Mucosa of descending colon (tissue), 3 donors: ENCODE data around the gene CNTN2. TPM values are rescaled to one million over a fixed set of nuclear protein-coding genes. Genes with fewer than 3 reads are reported as not detected.
A peak's percentile ranks its signal among the peaks of the same experiment; 100 is the strongest.

Experiments used
- ATAC-seq: fragments of 200-7000 bp; cut with Tn5 transposase; one replicate; pipeline ENCODE4 v1.9.1; 2020; ENCODE audit warnings: mild to moderate bottlenecking, moderate library complexity
- DNase-seq, 3 donors: peaks; one replicate each; pipeline ENCODE4 v3.0.0-alpha.2; 2020
- H3K36me3 ChIP-seq: fragments of 200-600 bp; one replicate; pipeline ENCODE4 v1.8.0; 2021; ENCODE audit warnings: low read depth, mild to moderate bottlenecking
- H3K4me1 ChIP-seq: fragments of 200-600 bp; one replicate; pipeline ENCODE4 v1.8.0; 2021; ENCODE audit warnings: low read depth, mild to moderate bottlenecking
- H3K4me3 ChIP-seq: fragments of 200-600 bp; one replicate; pipeline ENCODE4 v1.8.0; 2021; ENCODE audit warnings: mild to moderate bottlenecking
- H3K9me3 ChIP-seq: fragments of 200-600 bp; one replicate; pipeline ENCODE4 v1.8.0; 2021; ENCODE audit warnings: mild to moderate bottlenecking
- intact Hi-C, 2 donors: fragments of 100-400 bp; cut with DNase I in 1 of 2; cut with micrococcal nuclease in 1 of 2; formaldehyde crosslinking; loops; one replicate each; pipeline versions ENCODE4 v1.11.0 to v1.11.1; 2022; cut with DNase I, micrococcal nuclease
- total RNA-seq, 3 donors: library from RNA; stranded (reverse); fragmentation: NEBNext Ultra II Directional in 2 of 3; extraction: Animal tissue kit (Norgen Biotek cat#: 25700) in 2 of 3; gene quantifications; one replicate each; pipeline versions ENCODE4 v1.2.1 to v1.2.4, GENCODE V29; 2021 to 2023
- TF ChIP-seq, protein P1 (sequence below): fragments of 200-600 bp; IDR thresholded peaks from one replicate; pipeline ENCODE4 v1.8.0; 2022; ENCODE audit warnings: antibody characterized with exemption, mild to moderate bottlenecking
- donor health status: DM: no; HTN: no; CAD: no; lungs with moderate emphysema.
- donor health status: DM: no; HTN: no; CAD: no.
- donor health status: DM: no; HTN: yes; CAD: no.

CNTN2 gene
- total RNA-seq, 3 donors from 2014 or later: 0.43 to 6.8 (median 0.51) TPM

GRCh38 chr1:205109269-205109668 is 66.3 kb downstream of the CNTN2 start:
- ATAC-seq: no peak
- H3K36me3 ChIP-seq: no peaks in the 10 kb centered on the region

DNA sequence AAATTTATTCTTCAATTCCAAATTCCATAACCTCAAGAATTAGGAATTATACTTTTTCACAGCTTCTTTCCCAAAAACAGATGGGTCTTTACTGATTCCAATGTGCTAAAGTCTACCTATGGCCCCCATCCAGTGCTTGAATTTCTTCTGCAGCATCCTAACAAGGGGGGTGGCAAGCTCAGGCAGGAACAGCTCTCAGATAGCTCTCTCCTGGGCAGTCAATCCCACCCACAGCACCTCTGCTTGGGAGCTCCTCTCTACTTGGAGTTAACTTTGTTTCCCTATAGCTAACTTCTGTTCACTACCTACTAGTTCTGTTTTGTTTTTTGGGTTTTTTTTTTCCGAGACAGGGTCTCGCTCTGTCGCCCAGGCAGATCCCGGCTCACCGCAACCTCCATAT is 66.7 kb downstream of the CNTN2 start:
- intact Hi-C loops: no loop called here
- H3K4me1 ChIP-seq: no peaks in the 10 kb centered on the region
- no peaks in the 10 kb centered on the region for H3K36me3 ChIP-seq
- TF ChIP-seq, protein P1, sequence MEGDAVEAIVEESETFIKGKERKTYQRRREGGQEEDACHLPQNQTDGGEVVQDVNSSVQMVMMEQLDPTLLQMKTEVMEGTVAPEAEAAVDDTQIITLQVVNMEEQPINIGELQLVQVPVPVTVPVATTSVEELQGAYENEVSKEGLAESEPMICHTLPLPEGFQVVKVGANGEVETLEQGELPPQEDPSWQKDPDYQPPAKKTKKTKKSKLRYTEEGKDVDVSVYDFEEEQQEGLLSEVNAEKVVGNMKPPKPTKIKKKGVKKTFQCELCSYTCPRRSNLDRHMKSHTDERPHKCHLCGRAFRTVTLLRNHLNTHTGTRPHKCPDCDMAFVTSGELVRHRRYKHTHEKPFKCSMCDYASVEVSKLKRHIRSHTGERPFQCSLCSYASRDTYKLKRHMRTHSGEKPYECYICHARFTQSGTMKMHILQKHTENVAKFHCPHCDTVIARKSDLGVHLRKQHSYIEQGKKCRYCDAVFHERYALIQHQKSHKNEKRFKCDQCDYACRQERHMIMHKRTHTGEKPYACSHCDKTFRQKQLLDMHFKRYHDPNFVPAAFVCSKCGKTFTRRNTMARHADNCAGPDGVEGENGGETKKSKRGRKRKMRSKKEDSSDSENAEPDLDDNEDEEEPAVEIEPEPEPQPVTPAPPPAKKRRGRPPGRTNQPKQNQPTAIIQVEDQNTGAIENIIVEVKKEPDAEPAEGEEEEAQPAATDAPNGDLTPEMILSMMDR: no peak
- ATAC-seq (no peak), DNase-seq (no peak)
- H3K4me3 ChIP-seq: no peak overlapping the region
- H3K9me3 ChIP-seq: no peaks in the 10 kb centered on the region

More at GRCh38 chr1:205109269-205109668, 66.3 kb downstream of the CNTN2 start:
- Histone ChIP-seq H3K4me1 (no peaks in the 10 kb centered on the region), H3K4me3 (no peak overlapping the region), H3K9me3 (no peaks in the 10 kb centered on the region)
- TF ChIP-seq, protein P1: no peak
- intact Hi-C loops: no loop called here
- no peak for DNase-seq

DNA sequence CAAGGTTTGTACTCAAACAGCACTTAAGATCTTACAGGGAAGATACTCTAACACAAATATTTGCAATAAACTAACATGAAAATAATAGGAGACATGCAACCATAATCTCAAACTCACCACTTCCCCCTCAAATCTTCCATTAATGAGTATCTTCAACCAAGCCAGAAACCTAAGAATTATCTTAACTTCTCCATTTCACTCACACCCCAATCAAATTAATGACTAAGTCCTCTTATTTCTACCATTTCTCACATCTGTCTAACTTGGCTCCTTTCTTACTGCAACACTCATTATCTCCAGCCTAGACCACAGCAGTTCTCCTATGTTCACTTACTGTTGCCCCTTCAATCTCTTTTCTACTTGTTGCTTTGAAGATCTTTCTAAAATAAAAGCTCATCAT is 68.3 kb downstream of the CNTN2 start:
- no peak for DNase-seq
- H3K36me3 ChIP-seq: no peaks in the 10 kb centered on the region
- no peaks in the 10 kb centered on the region for H3K4me1 ChIP-seq
- ATAC-seq: no peak
- no peaks in the 10 kb centered on the region for H3K9me3 ChIP-seq
- TF ChIP-seq, protein P1: no peak
- no peak overlapping the region for H3K4me3 ChIP-seq
- intact Hi-C loops: no loop called here

DNA sequence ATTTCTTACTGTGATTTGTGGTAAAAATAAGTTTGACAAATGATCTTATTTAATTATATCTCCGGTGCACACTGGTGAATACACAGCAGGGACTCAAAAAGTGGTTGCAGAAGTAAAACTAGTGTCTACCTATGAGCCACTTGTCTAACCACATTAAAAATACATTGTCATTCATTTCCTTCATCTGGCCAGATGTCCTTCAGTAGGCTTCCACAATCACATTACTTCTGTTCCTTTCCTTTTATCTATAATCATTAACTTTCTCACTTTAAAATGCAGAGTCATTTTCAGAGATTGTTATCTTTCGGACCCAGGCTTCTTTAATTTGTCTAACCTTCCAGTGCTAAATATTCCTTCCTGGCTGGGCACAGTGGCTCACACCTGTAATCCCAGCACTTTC is 75.7 kb downstream of the CNTN2 start:
- H3K4me1 ChIP-seq: peaks cover 18% of the 10 kb centered on the region
- H3K36me3 ChIP-seq: no peaks in the 10 kb centered on the region
- ATAC-seq (no peak), DNase-seq (no peak)
- intact Hi-C loops: no loop called here
- TF ChIP-seq, protein P1: no peak
- H3K4me3 ChIP-seq: no peak overlapping the region
- no peaks in the 10 kb centered on the region for H3K9me3 ChIP-seq

GRCh38 chr1:205121660-205122488 is 78.9 kb downstream of the CNTN2 start, which contains the start of gene RBBP5:
Gene RBBP5 (minus strand): TSS chr1:205121978. CDS start chr1:205121873, 105 bp downstream.
- H3K36me3 ChIP-seq: no peaks in the 10 kb centered on the region
- H3K9me3 ChIP-seq: no peaks in the 10 kb centered on the region
- intact Hi-C loops: no loop called here
- peaks cover 18% of the 10 kb centered on the region for H3K4me1 ChIP-seq
- peak within 1 kb of the TSS; percentile 73 for H3K4me3 ChIP-seq
- ATAC-seq: peak; percentile 99
- DNase-seq: peak; percentile 95 to 98 (median 97)
- TF ChIP-seq, protein P1: peak; percentile 67
